GM12891 (cell line): ENCODE data around the gene TMEM101.

Source experiments
- DNase-seq: peaks from one replicate; pipeline ENCODE4 v3.0.0; 2011; ENCODE audit warnings: low spot score; ENCODE audit not compliant: insufficient read length
- FAIRE-seq: peaks from 2 replicates; lab custom pipeline; 2011; peaks lifted over from hg19 to GRCh38; lab: Jason Lieb, UNC
- PAX5 ChIP-seq: IDR thresholded peaks from 2 replicates; pipeline ENCODE4 v1.6.1; 2011; ENCODE audit warnings: low read length, moderate library complexity, mild to moderate bottlenecking; ENCODE audit not compliant: insufficient read depth, severe bottlenecking
- POLR2A ChIP-seq: IDR thresholded peaks from 2 replicates; pipeline ENCODE4 v1.6.1; 2011; ENCODE audit warnings: low read depth, low read length, control low read depth
- POLR2AphosphoS5 ChIP-seq: IDR thresholded peaks from 2 replicates; pipeline ENCODE4 v1.6.1; 2011; ENCODE audit warnings: low read depth, low read length, control low read depth
- POU2F2 ChIP-seq: IDR thresholded peaks from 2 replicates; pipeline ENCODE4 v1.6.1; 2011; ENCODE audit warnings: low read depth, mild to moderate bottlenecking, control low read depth, low read length, moderate library complexity
- SPI1 ChIP-seq: IDR thresholded peaks from 2 replicates; pipeline ENCODE4 v1.6.1; 2011; ENCODE audit warnings: low read depth, low read length, control low read depth
- TAF1 ChIP-seq: IDR thresholded peaks from 2 replicates; pipeline ENCODE4 v1.6.1; 2011; ENCODE audit warnings: low read depth, low read length, control low read depth

TMEM101 gene

DNA sequence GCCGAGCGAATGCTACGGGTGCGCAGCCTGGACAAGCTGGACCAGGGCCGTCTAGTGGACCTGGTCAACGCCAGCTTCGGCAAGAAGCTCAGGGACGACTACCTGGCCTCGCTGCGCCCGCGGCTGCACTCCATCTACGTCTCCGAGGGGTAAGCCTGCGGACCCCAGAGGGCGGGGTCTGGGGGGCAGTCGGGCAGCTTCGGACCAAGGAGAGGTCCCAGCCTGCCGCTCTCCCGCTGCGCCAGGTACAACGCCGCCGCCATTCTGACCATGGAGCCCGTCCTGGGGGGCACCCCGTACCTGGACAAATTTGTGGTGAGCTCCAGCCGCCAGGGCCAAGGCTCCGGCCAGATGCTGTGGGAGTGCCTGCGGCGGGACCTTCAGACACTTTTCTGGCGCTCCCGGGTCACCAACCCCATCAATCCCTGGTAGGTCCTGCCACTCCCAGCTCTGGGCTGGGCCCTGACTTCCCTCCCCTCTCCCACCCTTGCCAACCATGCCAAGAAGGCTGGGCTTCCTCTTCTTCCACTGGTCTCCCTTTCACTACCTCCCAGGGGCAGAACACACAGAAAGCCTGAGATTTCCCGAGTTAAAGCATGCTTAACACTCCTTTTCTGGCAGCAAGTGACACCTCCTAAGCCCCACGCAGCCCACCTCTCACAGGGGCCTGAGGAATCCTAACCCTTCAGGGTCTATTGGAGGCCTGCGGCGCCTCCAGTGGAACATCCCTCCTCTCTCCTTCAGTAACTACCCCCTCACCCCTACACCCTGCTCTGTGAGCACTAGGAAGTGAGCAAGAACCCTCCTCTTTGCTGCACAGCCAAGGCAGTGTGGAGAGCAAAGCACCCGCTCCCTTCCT, 7.2 kb downstream of the TMEM101 start:
- no peak for DNase-seq

GRCh38 chr17:44006598-44007345, 8.0 kb downstream of the TMEM101 start:
- DNase-seq: peak; percentile 97
- 0 out of 2 replicates have a peak, but pooled peaks have one; percentile 16 for TF ChIP-seq SPI1
- TF ChIP-seq POU2F2: no peak
- peak; percentile 96 for FAIRE-seq

More for the DNA sequence above, 7.2 kb downstream of the TMEM101 start:
- FAIRE-seq: peak; percentile 43
- TF ChIP-seq TAF1 (no peak), POLR2AphosphoS5 (no peak)

GRCh38 chr17:44006272-44006597, 8.5 kb downstream of the TMEM101 start:
- TF ChIP-seq PAX5 (no peak), POU2F2 (no peak), POLR2AphosphoS5 (no peak), POLR2A (no peak), TAF1 (no peak)
- peak; percentile 48 for DNase-seq
- FAIRE-seq: peak; percentile 5

GRCh38 chr17:44005527-44006271, 9.1 kb downstream of the TMEM101 start:
- FAIRE-seq (peak; percentile 47), DNase-seq (peak; percentile 33)
- TF ChIP-seq SPI1 (no peak), POU2F2 (no peak), POLR2AphosphoS5 (no peak), PAX5 (no peak), POLR2A (no peak), TAF1 (no peak)

DNA sequence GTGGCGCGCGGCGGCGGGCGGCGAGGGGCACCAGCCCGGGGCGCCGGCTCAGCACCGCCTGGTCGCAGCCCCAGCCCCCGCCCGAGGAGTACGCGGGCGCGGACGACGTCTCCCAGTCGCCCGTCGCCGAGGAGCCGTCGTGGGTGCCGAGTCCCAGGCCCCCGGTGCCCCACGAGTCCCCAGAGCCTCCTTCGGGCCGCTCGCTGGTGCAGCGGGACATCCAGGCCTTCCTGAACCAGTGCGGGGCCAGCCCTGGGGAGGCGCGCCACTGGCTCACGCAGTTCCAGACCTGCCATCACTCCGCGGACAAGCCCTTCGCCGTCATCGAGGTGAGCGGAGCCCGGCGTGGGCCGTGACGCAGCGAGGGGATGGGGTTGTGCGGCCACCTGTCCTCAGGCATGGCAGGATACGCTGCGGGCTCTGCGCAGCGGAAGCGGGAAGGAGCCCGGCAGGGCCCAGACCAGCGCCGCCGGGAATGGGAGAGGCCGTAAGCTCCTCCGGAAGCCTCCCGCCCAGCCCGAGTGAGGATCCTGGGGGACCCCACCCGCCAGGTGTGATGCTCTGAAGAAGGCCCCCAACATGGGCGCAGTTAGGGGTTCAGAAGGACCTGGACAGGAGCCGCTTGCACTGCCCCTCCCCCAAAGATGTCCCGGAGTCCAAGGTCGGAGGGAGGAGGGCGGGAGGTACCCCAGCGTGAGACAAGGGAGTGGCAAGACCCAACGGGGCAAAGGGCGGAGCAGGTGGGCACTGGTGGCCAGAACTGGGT, 9.8 kb downstream of the TMEM101 start:
- DNase-seq (no peak), FAIRE-seq (no peak)
- TF ChIP-seq TAF1 (no peak), PAX5 (no peak), POLR2A (no peak), POU2F2 (no peak), POLR2AphosphoS5 (no peak), SPI1 (no peak)

- TF ChIP-seq PAX5 (no peak), SPI1 (no peak), POLR2AphosphoS5 (no peak), POLR2A (no peak), TAF1 (no peak), POU2F2 (no peak)
- FAIRE-seq (no peak), DNase-seq (no peak)
Observed at GRCh38 chr17:44004077-44004760, 10.5 kb downstream of the TMEM101 start, which contains the start of gene NAGS. NAGS (plus strand) TSS chr17:44004622; CDS start chr17:44004664, 42 bp downstream.

- no peak for FAIRE-seq
- no peak for TF ChIP-seq SPI1
- TF ChIP-seq POLR2AphosphoS5: no peak
- no peak for TF ChIP-seq POLR2A
- TF ChIP-seq TAF1: no peak
- no peak for TF ChIP-seq PAX5
- no peak for TF ChIP-seq POU2F2
- no peak for DNase-seq
Observed at GRCh38 chr17:44002141-44002848, 12.5 kb downstream of the TMEM101 start.

DNA sequence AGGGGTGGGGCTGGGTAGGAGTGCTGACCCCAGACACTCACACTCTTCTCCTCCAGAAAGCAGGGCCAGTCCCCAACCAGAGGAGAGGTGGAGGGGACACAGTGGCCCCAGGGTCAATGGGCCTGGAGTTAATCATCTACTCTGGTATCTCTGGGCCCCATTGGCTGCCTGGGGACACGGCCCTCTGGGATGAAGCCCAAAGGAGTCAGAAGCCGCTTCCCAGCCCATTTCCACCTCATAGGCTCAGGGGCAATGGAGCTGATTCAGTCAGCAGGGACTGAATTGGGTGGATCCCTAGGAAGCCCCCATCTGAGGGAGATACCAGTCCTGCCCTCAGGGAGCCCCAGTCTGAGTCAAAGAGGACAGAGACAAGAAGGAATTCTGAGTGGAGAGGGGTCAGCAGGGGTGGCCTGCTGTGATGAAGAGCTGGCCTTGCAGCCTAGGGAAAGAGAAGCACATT, 13.3 kb downstream of the TMEM101 start:
- TF ChIP-seq PAX5 (no peak), SPI1 (no peak), TAF1 (no peak), POU2F2 (no peak), POLR2AphosphoS5 (no peak), POLR2A (no peak)
- DNase-seq (no peak), FAIRE-seq (no peak)
